Measurements from ENCODE around the gene ZNF732. TPM values are rescaled to one million over a fixed set of nuclear protein-coding genes. Genes with fewer than 3 reads are reported as not detected.
"Not testable (repeated sequence)": the region's sequence is repeated elsewhere in the genome, so short reads cannot be mapped to it uniquely, and the experiment has no call there.

The ZNF732 gene
- total RNA-seq, 3 donors from 2014 or later: not detected

DNA sequence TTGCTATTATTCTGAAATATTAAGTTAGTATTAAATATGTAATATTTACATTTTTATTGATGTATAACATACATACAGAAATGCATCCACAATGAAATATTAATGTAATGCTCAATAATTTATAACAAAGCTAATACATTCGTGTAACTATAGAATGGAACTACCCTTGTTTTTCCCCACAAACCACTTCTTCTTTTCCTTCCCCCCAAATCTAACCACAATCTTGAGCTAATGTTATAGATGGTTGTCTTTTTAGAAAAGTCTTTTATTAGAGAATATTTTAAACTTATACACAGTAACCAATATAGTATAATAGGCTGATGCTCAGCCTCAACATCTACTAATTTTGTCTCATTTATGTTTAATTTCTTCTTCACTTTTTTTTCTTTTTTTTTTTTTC, 4.5 kb upstream of the ZNF732 start:
- H3K9me3 ChIP-seq: peaks cover 12% of the 10 kb centered on the region
- no peaks in the 10 kb centered on the region for H3K4me1 ChIP-seq (ENCODE audit: low read depth)
- H3K36me3 ChIP-seq (ENCODE audit: low read depth): no peaks in the 10 kb centered on the region
- DNase-seq: no peak
- intact Hi-C loops (cut with DNase I, micrococcal nuclease): no loop called here
- ATAC-seq: no peak
- no peak for TF ChIP-seq CTCF (IDR thresholded peaks at IDR 0.05)
- no peak overlapping the region for H3K4me3 ChIP-seq

GRCh38 chr4:306551-306961, 1.3 kb upstream of the ZNF732 start:
- Histone ChIP-seq H3K4me3 (no peak overlapping the region), H3K9me3 (peaks cover 16% of the 10 kb centered on the region), H3K36me3 (ENCODE audit: low read depth) (no peaks in the 10 kb centered on the region), H3K4me1 (ENCODE audit: low read depth) (no peaks in the 10 kb centered on the region)
- ATAC-seq (no peak), DNase-seq (no peak)
- intact Hi-C loops (cut with DNase I, micrococcal nuclease): no loop called here
- no peak for TF ChIP-seq CTCF (IDR thresholded peaks at IDR 0.05)

DNA sequence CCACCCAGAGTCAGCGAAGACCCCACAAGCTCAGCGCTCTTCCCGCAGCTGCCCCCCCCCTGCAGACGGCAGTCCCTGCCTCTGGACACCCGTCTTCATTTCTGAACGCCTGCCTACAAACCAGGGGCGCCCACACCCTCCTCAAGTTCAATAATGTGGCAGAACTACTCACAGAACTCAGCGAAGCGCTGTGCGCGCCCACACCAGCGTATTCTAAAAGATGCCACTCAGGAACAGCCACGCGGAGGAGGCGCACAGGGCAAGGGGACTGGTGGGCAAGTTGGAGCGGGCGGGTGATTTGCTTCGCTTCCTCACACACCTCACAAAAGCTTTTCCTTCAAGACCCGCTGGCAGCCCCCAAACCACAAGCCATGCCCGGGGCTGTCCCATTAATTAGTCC, 758 bp downstream of the ZNF732 start:
- H3K4me3 ChIP-seq; DNase-seq; H3K4me1 ChIP-seq (ENCODE audit: low read depth); H3K36me3 ChIP-seq (ENCODE audit: low read depth); ATAC-seq; intact Hi-C loops (cut with DNase I, micrococcal nuclease): not testable (repeated sequence)
- H3K9me3 ChIP-seq: peaks cover 13% of the 10 kb centered on the region

GRCh38 chr4:302381-302780, 2.9 kb downstream of the ZNF732 start:
- TF ChIP-seq CTCF (IDR thresholded peaks at IDR 0.05): no peak
- Histone ChIP-seq H3K4me3 (no peak overlapping the region), H3K4me1 (ENCODE audit: low read depth) (no peaks in the 10 kb centered on the region), H3K36me3 (ENCODE audit: low read depth) (no peaks in the 10 kb centered on the region), H3K9me3 (peaks cover 17% of the 10 kb centered on the region)
- intact Hi-C loops (cut with DNase I, micrococcal nuclease): no loop called here
- ATAC-seq: no peak
- DNase-seq: no peak

DNA sequence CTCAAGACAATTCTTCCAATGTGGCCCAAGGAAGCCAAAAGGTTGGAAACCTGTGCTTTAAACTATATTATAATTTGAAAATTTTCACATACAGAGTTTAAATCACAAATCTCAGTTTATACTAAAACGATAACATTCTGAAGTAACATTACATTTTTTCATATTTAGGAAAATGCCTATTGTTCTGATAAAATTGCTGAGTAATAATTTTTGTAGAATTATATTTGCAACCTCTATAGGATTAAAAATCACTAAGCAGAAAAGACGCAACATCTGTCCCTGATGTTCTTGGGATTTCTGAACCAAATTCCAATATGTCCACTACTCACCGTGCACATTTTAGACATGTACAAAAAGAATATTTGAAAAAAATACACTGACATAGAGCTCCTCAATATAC, 10.5 kb downstream of the ZNF732 start:
- no peak for DNase-seq

GRCh38 chr4:288891-289290, 16.4 kb downstream of the ZNF732 start:
- DNase-seq (no peak), ATAC-seq (no peak)
- TF ChIP-seq CTCF (IDR thresholded peaks at IDR 0.05): no peak
- no peaks in the 10 kb centered on the region for H3K4me1 ChIP-seq (ENCODE audit: low read depth)
- no peak overlapping the region for H3K4me3 ChIP-seq
- no peaks in the 10 kb centered on the region for H3K36me3 ChIP-seq (ENCODE audit: low read depth)
- peaks cover 46% of the 10 kb centered on the region for H3K9me3 ChIP-seq
- intact Hi-C loops (cut with DNase I, micrococcal nuclease): no loop called here

More for the DNA sequence above, 10.5 kb downstream of the ZNF732 start:
- H3K9me3 ChIP-seq: peaks cover 27% of the 10 kb centered on the region
- no peak overlapping the region for H3K4me3 ChIP-seq
- H3K4me1 ChIP-seq (ENCODE audit: low read depth): no peaks in the 10 kb centered on the region
- TF ChIP-seq CTCF (IDR thresholded peaks at IDR 0.05): no peak
- intact Hi-C loops (cut with DNase I, micrococcal nuclease): no loop called here
- H3K36me3 ChIP-seq (ENCODE audit: low read depth): no peaks in the 10 kb centered on the region
- ATAC-seq: no peak
